ENCODE measurements around the gene C19orf25. TPM values are rescaled to one million over a fixed set of nuclear protein-coding genes. Genes with fewer than 3 reads are reported as not detected.
"Not testable (repeated sequence)": the region's sequence is repeated elsewhere in the genome, so short reads cannot be mapped to it uniquely, and the experiment has no call there.

The C19orf25 gene
- polyA plus RNA-seq, 1 experiment, result 14.5 TPM

- POLR2A ChIA-PET, result no interaction called here
- Histone ChIP-seq H3K9me3 (ENCODE audit: control insufficient read depth, insufficient read depth, low read length) (no peaks in the 10 kb centered on the region; the same call in 1 of the 2 replicates), H3K27me3 (ENCODE audit: control insufficient read depth, insufficient read depth, low read length) (no peaks in the 10 kb centered on the region), H3K27ac (ENCODE audit: low read depth, low read length) (no peak overlapping the region), H3K4me3 (ENCODE audit: low read depth, low read length) (no peak overlapping the region)
- DNase-seq (ENCODE audit: low read depth, low spot score), result no peak
- CTCF ChIA-PET, result no interaction called here
- TF ChIP-seq CTCF (IDR thresholded peaks at IDR 0.05; ENCODE audit: low read depth, low read length), result no peak
Observed at GRCh38 chr19:1483131-1483978, 4.3 kb upstream of the C19orf25 start.

- ChIA-PET POLR2A (no interaction called here), CTCF (no interaction called here)
Observed at GRCh38 chr19:1482361-1483130, 3.5 kb upstream of the C19orf25 start.

GRCh38 chr19:1481893-1482360 lies 2.9 kb upstream of the C19orf25 start:
- no peak for DNase-seq (ENCODE audit: low read depth, low spot score)
- Histone ChIP-seq H3K27ac (ENCODE audit: low read depth, low read length) (no peak overlapping the region), H3K27me3 (ENCODE audit: control insufficient read depth, insufficient read depth, low read length) (no peaks in the 10 kb centered on the region), H3K9me3 (ENCODE audit: control insufficient read depth, insufficient read depth, low read length) (no peaks in the 10 kb centered on the region; the same call in 1 of the 2 replicates), H3K4me3 (ENCODE audit: low read depth, low read length) (no peak overlapping the region)
- ChIA-PET POLR2A (no interaction called here), CTCF (no interaction called here)
- no peak for TF ChIP-seq CTCF (IDR thresholded peaks at IDR 0.05; ENCODE audit: low read depth, low read length)

More at GRCh38 chr19:1482361-1483130, 3.5 kb upstream of the C19orf25 start:
- TF ChIP-seq CTCF (IDR thresholded peaks at IDR 0.05; ENCODE audit: low read depth, low read length), result no peak
- no peaks in the 10 kb centered on the region for H3K27me3 ChIP-seq (ENCODE audit: control insufficient read depth, insufficient read depth, low read length)
- H3K9me3 ChIP-seq (ENCODE audit: control insufficient read depth, insufficient read depth, low read length), result no peaks in the 10 kb centered on the region; the same call in 1 of the 2 replicates
- H3K4me3 ChIP-seq (ENCODE audit: low read depth, low read length), result no peak overlapping the region
- no peak overlapping the region for H3K27ac ChIP-seq (ENCODE audit: low read depth, low read length)
- no peak for DNase-seq (ENCODE audit: low read depth, low spot score)

GRCh38 chr19:1481224-1481892 lies 2.3 kb upstream of the C19orf25 start:
- ChIA-PET POLR2A (no interaction called here), CTCF (no interaction called here)
- no peaks in the 10 kb centered on the region for H3K27me3 ChIP-seq (ENCODE audit: control insufficient read depth, insufficient read depth, low read length)
- no peak for TF ChIP-seq CTCF (IDR thresholded peaks at IDR 0.05; ENCODE audit: low read depth, low read length)
- H3K9me3 ChIP-seq (ENCODE audit: control insufficient read depth, insufficient read depth, low read length), result no peaks in the 10 kb centered on the region; the same call in 1 of the 2 replicates
- no peak overlapping the region for H3K27ac ChIP-seq (ENCODE audit: low read depth, low read length)
- DNase-seq (ENCODE audit: low read depth, low spot score), result no peak
- H3K4me3 ChIP-seq (ENCODE audit: low read depth, low read length), result no peak overlapping the region

GRCh38 chr19:1477056-1477455 lies 2.0 kb downstream of the C19orf25 start:
- H3K27ac ChIP-seq (ENCODE audit: low read depth, low read length); DNase-seq (ENCODE audit: low read depth, low spot score); H3K4me3 ChIP-seq (ENCODE audit: low read depth, low read length); H3K9me3 ChIP-seq (ENCODE audit: control insufficient read depth, insufficient read depth, low read length); POLR2A ChIA-PET; CTCF ChIA-PET: not testable (repeated sequence)
- peaks cover 14% of the 10 kb centered on the region for H3K27me3 ChIP-seq (ENCODE audit: control insufficient read depth, insufficient read depth, low read length)

All from AG04450 (cell line).